ENCODE results near the gene B4GAT1.
"Not testable (repeated sequence)": the region's sequence is repeated elsewhere in the genome, so short reads cannot be mapped to it uniquely, and the experiment has no call there.

B4GAT1 gene

GRCh38 chr11:66322732-66323427 lies 24.5 kb downstream of the B4GAT1 start:
- TF ChIP-seq CTCF (IDR thresholded peaks at IDR 0.05; ENCODE audit: control extremely low read depth, extremely low read depth, low read depth, missing control alignments): no peak
- DNase-seq (ENCODE audit: extremely low spot score): no peak
- ChIA-PET POLR2A (no interaction called here), CTCF (interaction anchor here (1.5 to 1.6 kb wide), 2 partner anchors 12 to 25 kb away, joined by 4 read pairs; no protein-coding TSS in a partner anchor)

GRCh38 chr11:66321606-66322005 lies 25.8 kb downstream of the B4GAT1 start:
- TF ChIP-seq CTCF (IDR thresholded peaks at IDR 0.05; ENCODE audit: control extremely low read depth, extremely low read depth, low read depth, missing control alignments): no peak
- no peak for DNase-seq (ENCODE audit: extremely low spot score)
- POLR2A ChIA-PET: no interaction called here
- CTCF ChIA-PET: interaction anchor here (1.3 to 1.6 kb wide), 3 partner anchors 9 to 24 kb away, joined by 4 read pairs; no protein-coding TSS in a partner anchor

- CTCF ChIA-PET; DNase-seq (ENCODE audit: extremely low spot score); POLR2A ChIA-PET: not testable (repeated sequence)
Observed at GRCh38 chr11:66320748-66321147, 26.7 kb downstream of the B4GAT1 start.

GRCh38 chr11:66320289-66320688 lies 27.1 kb downstream of the B4GAT1 start:
- POLR2A ChIA-PET; DNase-seq (ENCODE audit: extremely low spot score): not testable (repeated sequence)

GRCh38 chr11:66318600-66318970 lies 28.8 kb downstream of the B4GAT1 start:
- no peak for DNase-seq (ENCODE audit: extremely low spot score)
- no peak for TF ChIP-seq CTCF (IDR thresholded peaks at IDR 0.05; ENCODE audit: control extremely low read depth, extremely low read depth, low read depth, missing control alignments)
- ChIA-PET POLR2A (no interaction called here), CTCF (interaction anchor here (0.9 to 1.5 kb wide), 4 partner anchors 8 to 68 kb away, joined by 3 to 6 read pairs (median 5); no protein-coding TSS in a partner anchor)

More at GRCh38 chr11:66320289-66320688, 27.1 kb downstream of the B4GAT1 start:
- CTCF ChIA-PET: not testable (repeated sequence)

GRCh38 chr11:66317723-66318599 lies 29.5 kb downstream of the B4GAT1 start:
- POLR2A ChIA-PET: no interaction called here
- CTCF ChIA-PET: interaction anchor here (0.9 to 1.5 kb wide), 4 partner anchors 9 to 68 kb away, joined by 3 to 6 read pairs (median 5); no protein-coding TSS in a partner anchor

GRCh38 chr11:66317322-66317722 lies 30.1 kb downstream of the B4GAT1 start:
- CTCF ChIA-PET: interaction anchor here (1.1 to 1.6 kb wide), 4 partner anchors 11 to 69 kb away, joined by 3 to 6 read pairs (median 4); no protein-coding TSS in a partner anchor
- TF ChIP-seq CTCF (IDR thresholded peaks at IDR 0.05; ENCODE audit: control extremely low read depth, extremely low read depth, low read depth, missing control alignments): no peak
- DNase-seq (ENCODE audit: extremely low spot score): no peak
- POLR2A ChIA-PET: no interaction called here

More at GRCh38 chr11:66317723-66318599, 29.5 kb downstream of the B4GAT1 start:
- no peak for DNase-seq (ENCODE audit: extremely low spot score)
- TF ChIP-seq CTCF (IDR thresholded peaks at IDR 0.05; ENCODE audit: control extremely low read depth, extremely low read depth, low read depth, missing control alignments): no peak

Measured in GM10248 (cell line).